ENCODE results near the gene CHCHD6. TPM values are rescaled to one million over a fixed set of nuclear protein-coding genes. Genes with fewer than 3 reads are reported as not detected.

The CHCHD6 gene
- total RNA-seq, 2 donors from 2014 or later = 8.7 to 9.9 TPM

DNA sequence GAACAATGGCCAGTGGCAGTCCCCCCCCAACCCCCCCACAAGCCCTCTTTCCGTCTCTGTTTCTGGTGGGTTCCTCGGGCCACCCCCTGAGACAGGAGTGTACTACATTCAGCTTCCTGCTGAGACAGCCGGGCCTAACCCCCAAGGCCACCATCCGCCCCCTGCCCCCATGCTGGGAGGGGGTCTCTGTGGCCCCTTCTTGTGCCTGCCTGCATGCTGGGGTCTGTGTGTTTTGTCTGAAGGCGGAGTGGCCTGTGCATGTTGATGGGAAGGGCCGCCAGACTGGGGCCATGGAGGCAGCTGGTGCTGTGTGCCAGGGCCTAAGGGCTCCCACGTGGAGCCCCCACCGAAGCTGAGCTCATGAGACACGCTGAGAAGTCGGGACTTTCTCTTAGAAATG is 305.5 kb downstream of the CHCHD6 start:
- ATAC-seq (replicated peaks) = no peak

More for the DNA sequence above, 305.5 kb downstream of the CHCHD6 start:
- H3K27me3 Mint-ChIP-seq = no peaks in the 10 kb centered on the region
- no peak overlapping the region for H3K27ac Mint-ChIP-seq
- H3K4me3 Mint-ChIP-seq = no peak overlapping the region
- H3K36me3 Mint-ChIP-seq (ENCODE audit: low read depth) = peaks cover 11% of the 10 kb centered on the region
- H3K9me3 Mint-ChIP-seq = no peaks in the 10 kb centered on the region
- peaks cover 4% of the 10 kb centered on the region for H3K4me1 Mint-ChIP-seq

Other genes starting within 250 kb of the CHCHD6 start
- 10 to 100 TPM; 26.5 to 27.0 TPM for gene ZXDC, start 228.3 kb upstream of the CHCHD6 start, total RNA-seq
- gene UROC1, start 186.5 kb upstream of the CHCHD6 start, total RNA-seq = not detected
- gene CHST13, start 180.1 kb upstream of the CHCHD6 start, total RNA-seq = not detected
- gene C3orf22, start 145.3 kb upstream of the CHCHD6 start, total RNA-seq = not detected
- 1 to 10 TPM in 1 of 2 donors, under 1 TPM in 1; 0.98 to 1.3 TPM for gene TXNRD3, start 49.1 kb upstream of the CHCHD6 start, total RNA-seq

Data from activated T-helper 17 cell treated with anti-CD3 and anti-CD28 coated beads, Interleukin-2, amount 50 U/mL, for 72 hours (primary cell).